CD4-positive, alpha-beta T cell treated with Interleukin-17A for 1 hour (primary cell): ENCODE results near the gene SULT1C2.
"Not testable (repeated sequence)": the region's sequence is repeated elsewhere in the genome, so short reads cannot be mapped to it uniquely, and the experiment has no call there.

Source experiments
- DNase-seq: peaks from one replicate; pipeline ENCODE4 v3.0.0-alpha.2; 2020

The SULT1C2 gene

GRCh38 chr2:108288534-108289106 lies at the start of gene SULT1C2:
TSS of gene SULT1C2 (plus strand) at chr2:108288895. CDS start at chr2:108293668, 4,773 bp downstream.
- DNase-seq, result no peak

- no peak for DNase-seq
Measured at GRCh38 chr2:108239786-108240185, 48.9 kb upstream of the SULT1C2 start, which contains the start of gene SULT1C3. TSS of gene SULT1C3 (plus strand) at chr2:108239968. CDS start at chr2:108247195, 7,227 bp downstream.

GRCh38 chr2:108240966-108241365 lies 47.7 kb upstream of the SULT1C2 start:
- no peak for DNase-seq

GRCh38 chr2:108243566-108243965 lies 45.1 kb upstream of the SULT1C2 start:
- no peak for DNase-seq

GRCh38 chr2:108244667-108245414 lies 43.9 kb upstream of the SULT1C2 start:
- DNase-seq, result no peak

- no peak for DNase-seq
Measured at GRCh38 chr2:108253106-108253505, 35.6 kb upstream of the SULT1C2 start.

- DNase-seq, result no peak
Measured at GRCh38 chr2:108257757-108258331, 30.9 kb upstream of the SULT1C2 start.

GRCh38 chr2:108260773-108261172 lies 27.9 kb upstream of the SULT1C2 start:
- no peak for DNase-seq

- DNase-seq, result no peak
Measured at GRCh38 chr2:108262036-108262435, 26.7 kb upstream of the SULT1C2 start.

GRCh38 chr2:108263401-108263800 lies 25.3 kb upstream of the SULT1C2 start:
- DNase-seq, result no peak

GRCh38 chr2:108266218-108266617 lies 22.5 kb upstream of the SULT1C2 start:
- DNase-seq, result no peak

- no peak for DNase-seq
Measured at GRCh38 chr2:108267101-108267500, 21.6 kb upstream of the SULT1C2 start.

GRCh38 chr2:108268001-108268400 lies 20.7 kb upstream of the SULT1C2 start:
- no peak for DNase-seq

GRCh38 chr2:108270346-108270745 lies 18.3 kb upstream of the SULT1C2 start:
- DNase-seq, result no peak

GRCh38 chr2:108270768-108271506 lies 17.8 kb upstream of the SULT1C2 start:
- no peak for DNase-seq

GRCh38 chr2:108271691-108272253 lies 16.9 kb upstream of the SULT1C2 start:
- DNase-seq, result no peak

- no peak for DNase-seq
Measured at GRCh38 chr2:108278631-108279030, 10.1 kb upstream of the SULT1C2 start.

GRCh38 chr2:108279468-108279867 lies 9.2 kb upstream of the SULT1C2 start:
- DNase-seq, result no peak

GRCh38 chr2:108280466-108280865 lies 8.2 kb upstream of the SULT1C2 start:
- no peak for DNase-seq

GRCh38 chr2:108284566-108284965 lies 4.1 kb upstream of the SULT1C2 start:
- DNase-seq, result not testable (repeated sequence)

- DNase-seq, result no peak
Measured at GRCh38 chr2:108285616-108286015, 3.1 kb upstream of the SULT1C2 start.

- no peak for DNase-seq
Measured at GRCh38 chr2:108287169-108287568, 1.5 kb upstream of the SULT1C2 start.

- DNase-seq, result no peak
Measured at GRCh38 chr2:108293850-108294249, 5.2 kb downstream of the SULT1C2 start.
